PFSK-1 (cell line): ENCODE measurements around the gene MCF2.

Experiments used
- FOXP2 ChIP-seq: optimal IDR thresholded peaks from 2 replicates; pipeline ENCODE3; 2011; ENCODE audit warnings: borderline replicate concordance, control low read depth, inconsistent platforms; ENCODE audit not compliant: insufficient read depth; ENCODE audit errors: extremely low read length, extremely low read depth
- REST ChIP-seq, 2 experiments: IDR thresholded peaks; 2 replicates each; pipeline versions ENCODE4 v1.6.1 to v1.8.0; 2011 to 2012; ENCODE audit warnings: low read depth in 2 of 2, low read length in 2 of 2, control low read depth in 1 of 2, inconsistent platforms in 1 of 2, mild to moderate bottlenecking in 1 of 2, moderate library complexity in 1 of 2; ENCODE audit not compliant: insufficient read depth in 1 of 2
- TAF1 ChIP-seq: IDR thresholded peaks from 2 replicates; pipeline ENCODE4 v1.6.1; 2012; ENCODE audit warnings: low read length, control low read depth, borderline replicate concordance; ENCODE audit not compliant: insufficient read depth

- TF ChIP-seq REST (IDR thresholded peaks at IDR 0.05; ENCODE audit: insufficient read depth in 1 of 2, low read depth in 2 of 2, low read length in 2 of 2) = no peak
- no peak for TF ChIP-seq TAF1
- no peak for TF ChIP-seq FOXP2
Measured at GRCh38 chrX:139600105-139600504, 107.9 kb downstream of the MCF2 start.
